CD4-positive, alpha-beta T cell (primary cell): ENCODE results near the gene NKD1. TPM values are rescaled to one million over a fixed set of nuclear protein-coding genes. Genes with fewer than 3 reads are reported as not detected.

Source experiments
- ATAC-seq: fragments of 200-7000 bp; cut with Tn5 transposase; one replicate; pipeline ENCODE4 v1.10.0; 2022; ENCODE audit warnings: mild to moderate bottlenecking; ENCODE audit not compliant: poor library complexity
- CTCF ChIA-PET: fragments of 350-600 bp; sonication (Branson Sonifier 250); formaldehyde crosslinking; loops from one replicate; lab custom pipeline; 2021; ENCODE audit warnings: antibody characterized with exemption, inconsistent platforms; lab: Charles Lee
- POLR2A ChIA-PET: fragments of 350-600 bp; sonication (Branson Sonifier 250); formaldehyde crosslinking; loops from one replicate; lab custom pipeline; 2021; ENCODE audit warnings: antibody characterized with exemption, inconsistent platforms; lab: Charles Lee
- DNase-seq, 14 experiments: peaks; one replicate each; pipeline ENCODE4 v3.0.0-alpha.2; 2013 to 2020; ENCODE audit warnings: mixed read lengths in 2 of 14
- H3K27ac ChIP-seq, 2 donors: one replicate each; pipeline versions ENCODE4 v1.5.1 to v1.7.0; 2013; ENCODE audit warnings: low read length in 2 of 2, low read depth in 1 of 2, mild to moderate bottlenecking in 1 of 2
- H3K27me3 ChIP-seq, 2 experiments: 1 replicate in 1 of 2; 2 replicates in 1 of 2; pipeline versions ENCODE4 v1.6.1 to v1.7.0; 2013; ENCODE audit warnings: low read length in 2 of 2, control low read depth in 1 of 2, mild to moderate bottlenecking in 1 of 2, moderate library complexity in 1 of 2; ENCODE audit not compliant: insufficient read depth in 2 of 2, control insufficient read depth in 1 of 2
- H3K36me3 ChIP-seq: one replicate; pipeline ENCODE4 v1.6.1; 2013; ENCODE audit warnings: low read length, control low read depth; ENCODE audit not compliant: insufficient read depth
- H3K4me1 ChIP-seq: one replicate; pipeline ENCODE4 v1.6.1; 2013; ENCODE audit warnings: low read length, control low read depth; ENCODE audit not compliant: insufficient read depth
- H3K4me3 ChIP-seq: one replicate; pipeline ENCODE4 v1.5.1; 2013; ENCODE audit warnings: mild to moderate bottlenecking, low read length, moderate library complexity
- H3K9me3 ChIP-seq, 2 experiments: 1 replicate in 1 of 2; 2 replicates in 1 of 2; pipeline versions ENCODE4 v1.6.1 to v1.7.0; 2013; ENCODE audit warnings: low read length in 2 of 2, mild to moderate bottlenecking in 2 of 2, control low read depth in 1 of 2, moderate library complexity in 1 of 2; ENCODE audit not compliant: control insufficient read depth in 1 of 2, insufficient read depth in 1 of 2
- H3K27ac Mint-ChIP-seq: one replicate; pipeline ENCODE4 v1.8.0; 2020; ENCODE audit warnings: mixed read lengths
- H3K27me3 Mint-ChIP-seq: one replicate; pipeline ENCODE4 v1.8.0; 2021; ENCODE audit warnings: mixed read lengths
- H3K36me3 Mint-ChIP-seq: one replicate; pipeline ENCODE4 v1.8.0; 2021; ENCODE audit warnings: low read depth, mixed read lengths
- H3K4me1 Mint-ChIP-seq: one replicate; pipeline ENCODE4 v1.8.0; 2021; ENCODE audit warnings: low read depth, mixed read lengths
- H3K4me3 Mint-ChIP-seq: one replicate; pipeline ENCODE4 v1.8.0; 2020; ENCODE audit warnings: mild to moderate bottlenecking, mixed read lengths
- H3K9me3 Mint-ChIP-seq: one replicate; pipeline ENCODE4 v1.8.0; 2020; ENCODE audit warnings: mixed read lengths
- CTCF ChIP-seq: fragments of 200-600 bp; IDR thresholded peaks from one replicate; pipeline ENCODE4 v1.8.0; 2022; ENCODE audit warnings: antibody characterized with exemption, mild to moderate bottlenecking
- intact Hi-C, 2 experiments: fragments of 100-400 bp; cut with DNase I in 1 of 2; cut with micrococcal nuclease in 1 of 2; formaldehyde crosslinking; loops; one replicate each; pipeline versions ENCODE4 v1.15.1 to v1.9.0; 2023 to 2025; cut with DNase I, micrococcal nuclease
- total RNA-seq, 174 experiments: library from RNA in 2 of 174; stranded (reverse) in 2 of 174; gene quantifications; one replicate each; pipeline ENCODE4 v1.2.3 and lab custom pipeline; 2021 to 2026

The NKD1 gene
- total RNA-seq, 2 experiments from 2014 or later, result 6.1 to 9.8 TPM

GRCh38 chr16:50690177-50690576, 142.0 kb downstream of the NKD1 start:
- H3K27me3 Mint-ChIP-seq, result no peaks in the 10 kb centered on the region
- ChIA-PET CTCF (interaction anchor here (1.3 kb wide), 1 partner anchor 19 kb away, joined by 4 read pairs; no protein-coding TSS in a partner anchor), POLR2A (no interaction called here)
- H3K27ac Mint-ChIP-seq, result no peak overlapping the region
- Histone ChIP-seq H3K9me3 (no peaks in the 10 kb centered on the region), H3K36me3 (no peaks in the 10 kb centered on the region), H3K27ac (no peak overlapping the region), H3K4me1 (peaks cover 53% of the 10 kb centered on the region), H3K27me3 (no peaks in the 10 kb centered on the region), H3K4me3 (no peak overlapping the region)
- no peak for ATAC-seq
- DNase-seq, result no peak
- H3K9me3 Mint-ChIP-seq, result no peaks in the 10 kb centered on the region
- no peak for TF ChIP-seq CTCF
- no peaks in the 10 kb centered on the region for H3K36me3 Mint-ChIP-seq
- intact Hi-C loops, result no loop called here
- H3K4me3 Mint-ChIP-seq, result no peak overlapping the region
- H3K4me1 Mint-ChIP-seq, result peaks cover 47% of the 10 kb centered on the region

DNA sequence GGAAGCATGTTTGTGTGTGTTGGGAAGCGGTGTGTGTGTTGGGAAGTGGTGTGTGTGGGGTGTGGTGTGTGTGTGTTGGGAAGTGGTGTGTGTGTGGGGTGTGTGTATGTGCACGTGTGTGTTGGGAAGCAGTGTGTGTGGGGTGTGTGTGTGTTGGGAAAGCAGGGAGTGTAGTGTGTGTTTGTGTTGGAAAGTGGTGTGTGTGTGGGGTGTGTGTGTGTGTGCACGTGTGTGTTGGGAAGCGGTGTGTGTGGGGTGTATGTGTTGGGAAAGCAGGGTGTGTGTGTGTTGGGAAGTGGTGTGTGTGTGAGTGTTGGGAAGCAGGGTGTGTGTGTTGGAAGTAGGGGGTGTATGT, 144.4 kb downstream of the NKD1 start:
- Histone ChIP-seq H3K36me3 (no peaks in the 10 kb centered on the region), H3K4me1 (peaks cover 56% of the 10 kb centered on the region), H3K4me3 (no peak overlapping the region), H3K27me3 (no peaks in the 10 kb centered on the region), H3K9me3 (no peaks in the 10 kb centered on the region), H3K27ac (no peak overlapping the region)
- intact Hi-C loops, result no loop called here
- Mint-ChIP-seq H3K4me3 (peak overlapping the region; percentile 72), H3K36me3 (no peaks in the 10 kb centered on the region), H3K4me1 (peaks cover 57% of the 10 kb centered on the region), H3K9me3 (no peaks in the 10 kb centered on the region), H3K27me3 (no peaks in the 10 kb centered on the region), H3K27ac (no peak overlapping the region)
- DNase-seq (no peak), ATAC-seq (no peak)
- ChIA-PET POLR2A (no interaction called here), CTCF (no interaction called here)
- no peak for TF ChIP-seq CTCF

DNA sequence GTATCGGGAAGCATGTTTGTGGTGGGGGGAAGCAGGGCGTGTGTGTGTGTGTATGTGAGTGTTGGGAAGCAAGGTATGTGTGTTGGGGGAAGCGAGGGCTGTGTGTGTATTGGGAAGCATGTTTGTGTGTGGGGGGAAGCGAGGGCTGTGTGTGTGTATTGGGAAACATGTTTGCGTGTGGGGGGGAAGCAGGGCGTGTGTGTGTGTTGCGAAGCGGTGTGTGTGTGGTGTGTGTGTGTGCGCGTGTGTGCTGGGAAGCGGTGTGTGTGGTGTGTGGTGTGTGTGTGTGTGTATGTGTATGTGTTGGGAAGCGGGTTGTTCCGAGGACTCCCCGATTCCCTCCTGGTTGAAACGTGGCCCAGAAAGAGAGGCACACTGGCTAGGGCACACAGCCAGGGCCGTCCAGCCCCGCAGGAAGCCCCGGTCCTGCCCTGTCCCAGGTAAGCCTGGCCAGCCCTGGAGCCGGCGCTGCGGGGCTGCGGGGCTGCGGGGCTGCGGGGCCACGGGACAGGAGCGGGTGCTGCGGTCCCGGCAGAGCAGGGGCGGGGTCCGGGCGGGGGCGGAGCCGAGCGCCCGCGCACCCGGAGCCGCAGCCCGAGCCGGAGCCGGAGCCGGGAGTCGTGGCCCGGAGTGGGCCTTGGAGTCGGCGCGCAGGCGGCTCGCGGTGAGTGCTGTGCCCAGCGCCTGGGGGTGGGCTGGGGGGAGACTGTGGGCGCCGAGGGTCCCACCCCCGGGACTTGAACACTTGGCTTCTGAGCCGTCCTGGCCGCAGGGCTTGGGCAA, 145.0 kb downstream of the NKD1 start, which contains the start of gene NOD2:
NOD2 (plus strand) TSS at position 608 of the 783 bp plus-strand sequence. CDS start 5,890 bp downstream, outside the sequence.
- H3K9me3 ChIP-seq, result no peaks in the 10 kb centered on the region
- Mint-ChIP-seq H3K27me3 (no peaks in the 10 kb centered on the region), H3K27ac (peak within 1 kb of the TSS; percentile 72), H3K36me3 (no peaks in the 10 kb centered on the region), H3K9me3 (no peaks in the 10 kb centered on the region), H3K4me1 (peaks cover 62% of the 10 kb centered on the region), H3K4me3 (peak within 1 kb of the TSS; percentile 83)
- peak; percentile 67 for ATAC-seq
- no peak for TF ChIP-seq CTCF
- ChIA-PET CTCF (interaction anchor here (1.8 kb wide), 1 partner anchor 28 kb away, joined by 7 read pairs; no protein-coding TSS in a partner anchor), POLR2A (interaction anchor here (1.2 to 2.3 kb wide), 3 partner anchors 12 to 54 kb away, joined by 3 to 11 read pairs (median 10); partner anchors contain the start of genes CYLD and SNX20)
- intact Hi-C loops, result no loop called here
- H3K36me3 ChIP-seq, result no peaks in the 10 kb centered on the region
- H3K4me1 ChIP-seq, result peaks cover 56% of the 10 kb centered on the region
- H3K27me3 ChIP-seq, result no peaks in the 10 kb centered on the region
- peak within 1 kb of the TSS; percentile 70 for H3K4me3 ChIP-seq
- DNase-seq, result peak in 6 of 14 experiments; percentile 35 to 72 (median 53)
- H3K27ac ChIP-seq, result no peak within 1 kb of the TSS
